Endothelial cell of umbilical vein (primary cell): Measurements from ENCODE around the gene KLHL34. TPM values are rescaled to one million over a fixed set of nuclear protein-coding genes. Genes with fewer than 3 reads are reported as not detected.

Source experiments
- BruUV-seq: library from RNA; stranded (reverse); fragments of 400-500 nt; replicated peaks from 2 replicates; lab custom pipeline; 2021; lab: Mats Ljungman, UMichigan
- CTCF ChIA-PET: fragments of 300-600, 350-600 bp; sonication (Branson Sonifier 250); formaldehyde crosslinking; loops from one replicate; lab custom pipeline; 2021; ENCODE audit warnings: antibody characterized with exemption, inconsistent platforms; lab: Charles Lee
- POLR2A ChIA-PET: fragments of 300-600, 350-600 bp; sonication (Branson Sonifier 250); formaldehyde crosslinking; loops from one replicate; lab custom pipeline; 2021; ENCODE audit warnings: antibody characterized with exemption, inconsistent platforms; lab: Charles Lee
- DNase-seq: peaks from one replicate; pipeline ENCODE4 v3.0.0-alpha.2; 2011; ENCODE audit warnings: low read depth, low spot score
- FAIRE-seq: peaks from 2 replicates; lab custom pipeline; 2011; peaks lifted over from hg19 to GRCh38; lab: Jason Lieb, UNC
- H2AFZ ChIP-seq: 2 replicates; pipeline ENCODE4 v1.6.0; 2012; ENCODE audit warnings: low read depth, low read length, control low read depth, inconsistent platforms
- H3K27ac ChIP-seq: 2 replicates; pipeline ENCODE4 v1.5.1; 2011; ENCODE audit warnings: low read depth, mild to moderate bottlenecking, control low read depth, low read length, moderate library complexity; ENCODE audit not compliant: insufficient read depth
- H3K27me3 ChIP-seq, 2 experiments: 2 replicates each; pipeline versions ENCODE4 v1.6.0 to v1.6.1; 2011; ENCODE audit warnings: low read length in 2 of 2, mixed read lengths in 1 of 2; ENCODE audit not compliant: control insufficient read depth in 2 of 2, insufficient read depth in 2 of 2
- H3K36me3 ChIP-seq, 2 experiments: 2 replicates in 1 of 2; 3 replicates in 1 of 2; pipeline ENCODE4 v1.5.1; 2011; ENCODE audit warnings: low read length in 2 of 2, mild to moderate bottlenecking in 1 of 2, moderate library complexity in 1 of 2; ENCODE audit not compliant: control insufficient read depth in 2 of 2, insufficient read depth in 2 of 2; ENCODE audit errors: extremely low read depth in 1 of 2
- H3K4me1 ChIP-seq: 3 replicates; pipeline ENCODE4 v1.5.1; 2011; ENCODE audit warnings: mild to moderate bottlenecking, low read length; ENCODE audit not compliant: control insufficient read depth, insufficient read depth; ENCODE audit errors: extremely low read depth
- H3K4me2 ChIP-seq: 2 replicates; pipeline ENCODE4 v1.6.1; 2011; ENCODE audit warnings: low read length, control low read depth, mixed read lengths; ENCODE audit not compliant: insufficient read depth
- H3K4me3 ChIP-seq, 3 experiments: fragments of 200-600 bp in 1 of 3; sonication (generic), shearing (Covaris generic) in 1 of 3; replicated peaks in 1 of 3; 2 replicates each; pipeline ENCODE4 v1.5.1; 2011 to 2016; ENCODE audit warnings: control low read depth in 3 of 3, low read length in 3 of 3, mild to moderate bottlenecking in 2 of 3, inconsistent platforms in 1 of 3, low read depth in 1 of 3, moderate library complexity in 1 of 3; ENCODE audit not compliant: insufficient read depth in 1 of 3
- H3K79me2 ChIP-seq: 2 replicates; pipeline ENCODE4 v1.6.0; 2012; ENCODE audit warnings: low read length, inconsistent platforms; ENCODE audit not compliant: control insufficient read depth, insufficient read depth
- H3K9ac ChIP-seq: replicated peaks from 2 replicates; pipeline ENCODE3; 2011; ENCODE audit warnings: low read length, control low read depth; ENCODE audit not compliant: insufficient read depth; ENCODE audit errors: extremely low read depth
- H3K9me1 ChIP-seq: replicated peaks from 3 replicates; pipeline ENCODE4 v1.6.0; 2011; ENCODE audit warnings: mild to moderate bottlenecking, low read length; ENCODE audit not compliant: control insufficient read depth, insufficient read depth; ENCODE audit errors: extremely low read depth
- H3K9me3 ChIP-seq: replicated peaks from 2 replicates; pipeline ENCODE4 v1.5.1; 2012; ENCODE audit warnings: low read length, inconsistent platforms; ENCODE audit not compliant: control insufficient read depth, insufficient read depth
- H4K20me1 ChIP-seq: replicated peaks from 2 replicates; pipeline ENCODE3; 2011; ENCODE audit warnings: mild to moderate bottlenecking, low read length; ENCODE audit not compliant: control insufficient read depth, insufficient read depth; ENCODE audit errors: extremely low read depth
- EZH2 ChIP-seq: IDR thresholded peaks from 2 replicates; pipeline ENCODE4 v1.6.1; 2012; ENCODE audit warnings: borderline replicate concordance, low read depth, mild to moderate bottlenecking, moderate library complexity, low read length, inconsistent platforms; ENCODE audit not compliant: severe bottlenecking
- POLR2A ChIP-seq: IDR thresholded peaks from 2 replicates; pipeline ENCODE4 v1.6.1; 2012; ENCODE audit warnings: low read depth, mild to moderate bottlenecking, control low read depth, low read length
- POLR2AphosphoS5 ChIP-seq: IDR thresholded peaks from 2 replicates; pipeline ENCODE4 v1.6.1; 2012; ENCODE audit warnings: low read depth, mild to moderate bottlenecking, control low read depth, low read length, moderate library complexity; ENCODE audit not compliant: insufficient read depth
- dilution Hi-C: fragments of 300-500 bp; cut with MboI; formaldehyde crosslinking; loops from one replicate; pipeline ENCODE4 v1.15.0; 2019; ENCODE audit warnings: low sequenced_read_pairs; ENCODE audit not compliant: extremely low pct_ligation_motif_present
- intact Hi-C: fragments of 100-400 bp; cut with micrococcal nuclease; formaldehyde crosslinking; loops from one replicate; pipeline ENCODE4 v1.10.0; 2022
- polyA plus RNA-seq, 4 experiments: library from polyadenylated mRNA; depleted of rRNA in 3 of 4; stranded (reverse) in 3 of 4; unstranded in 1 of 4; fragments of >200 nt; gene quantifications; 2 replicates each; pipeline versions ENCODE4 v1.2.1 to v1.2.3, GENCODE V29; 2011 to 2012; ENCODE audit warnings: missing spikeins in 1 of 4
- total RNA-seq: library from RNA; stranded (reverse); gene quantifications from 2 replicates; pipeline ENCODE4 v1.2.3, GENCODE V29; 2021
- TF ChIP-seq, protein P1 (sequence below), 2 donors: IDR thresholded peaks; 1 replicate in 1 of 2; 2 replicates in 1 of 2; pipeline ENCODE4 v1.5.1; 2011; ENCODE audit warnings: low read length in 2 of 2, mild to moderate bottlenecking in 2 of 2, moderate library complexity in 2 of 2, control low read depth in 1 of 2, inconsistent platforms in 1 of 2, low read depth in 1 of 2; ENCODE audit not compliant: insufficient read depth in 1 of 2; ENCODE audit errors: extremely low read depth in 1 of 2

KLHL34 gene
- total and polyA plus RNA-seq, 2 donors (not counting 3 experiments of a cell fraction or from before 2014, with no cell fraction given): 0.09 TPM; not detected in 1

- intact Hi-C loops: no loop called here
- dilution Hi-C loops: no loop called here
- H2AFZ ChIP-seq: no peak overlapping the region
- no peaks in the 10 kb centered on the region for H4K20me1 ChIP-seq
- DNase-seq (no peak), FAIRE-seq (no peak)
- no peak overlapping the region for H3K4me2 ChIP-seq
- no peaks in the 10 kb centered on the region for H3K79me2 ChIP-seq
- no TSS peak for BruUV-seq
- CTCF ChIA-PET: no interaction called here
- peak; percentile 1 for TF ChIP-seq EZH2
- TF ChIP-seq, protein P1, sequence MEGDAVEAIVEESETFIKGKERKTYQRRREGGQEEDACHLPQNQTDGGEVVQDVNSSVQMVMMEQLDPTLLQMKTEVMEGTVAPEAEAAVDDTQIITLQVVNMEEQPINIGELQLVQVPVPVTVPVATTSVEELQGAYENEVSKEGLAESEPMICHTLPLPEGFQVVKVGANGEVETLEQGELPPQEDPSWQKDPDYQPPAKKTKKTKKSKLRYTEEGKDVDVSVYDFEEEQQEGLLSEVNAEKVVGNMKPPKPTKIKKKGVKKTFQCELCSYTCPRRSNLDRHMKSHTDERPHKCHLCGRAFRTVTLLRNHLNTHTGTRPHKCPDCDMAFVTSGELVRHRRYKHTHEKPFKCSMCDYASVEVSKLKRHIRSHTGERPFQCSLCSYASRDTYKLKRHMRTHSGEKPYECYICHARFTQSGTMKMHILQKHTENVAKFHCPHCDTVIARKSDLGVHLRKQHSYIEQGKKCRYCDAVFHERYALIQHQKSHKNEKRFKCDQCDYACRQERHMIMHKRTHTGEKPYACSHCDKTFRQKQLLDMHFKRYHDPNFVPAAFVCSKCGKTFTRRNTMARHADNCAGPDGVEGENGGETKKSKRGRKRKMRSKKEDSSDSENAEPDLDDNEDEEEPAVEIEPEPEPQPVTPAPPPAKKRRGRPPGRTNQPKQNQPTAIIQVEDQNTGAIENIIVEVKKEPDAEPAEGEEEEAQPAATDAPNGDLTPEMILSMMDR (IDR thresholded peaks at IDR 0.05; ENCODE audit: extremely low read depth in 1 of 2, insufficient read depth in 1 of 2, low read depth in 1 of 2, low read length in 2 of 2): no peak
- TF ChIP-seq POLR2AphosphoS5: no peak
- TF ChIP-seq POLR2A: no peak
- no peaks in the 10 kb centered on the region for H3K36me3 ChIP-seq
- no peak overlapping the region for H3K4me3 ChIP-seq
- H3K9me3 ChIP-seq: no peaks in the 10 kb centered on the region
- H3K4me1 ChIP-seq: no peaks in the 10 kb centered on the region
- no peak overlapping the region for H3K27ac ChIP-seq
- peaks cover 12 to 18% of the 10 kb centered on the region in 2 experiments for H3K27me3 ChIP-seq
- H3K9ac ChIP-seq: no peak overlapping the region
- H3K9me1 ChIP-seq: no peaks in the 10 kb centered on the region
- POLR2A ChIA-PET: no interaction called here
Observed at GRCh38 chrX:21657318-21658151, 595 bp downstream of the KLHL34 start.
